Measurements from ENCODE around the gene THSD7B. TPM values are rescaled to one million over a fixed set of nuclear protein-coding genes. Genes with fewer than 3 reads are reported as not detected.
"Not testable (repeated sequence)": the region's sequence is repeated elsewhere in the genome, so short reads cannot be mapped to it uniquely, and the experiment has no call there.

The THSD7B gene
- total RNA-seq, 1 donor from 2014 or later = 9.8 TPM

DNA sequence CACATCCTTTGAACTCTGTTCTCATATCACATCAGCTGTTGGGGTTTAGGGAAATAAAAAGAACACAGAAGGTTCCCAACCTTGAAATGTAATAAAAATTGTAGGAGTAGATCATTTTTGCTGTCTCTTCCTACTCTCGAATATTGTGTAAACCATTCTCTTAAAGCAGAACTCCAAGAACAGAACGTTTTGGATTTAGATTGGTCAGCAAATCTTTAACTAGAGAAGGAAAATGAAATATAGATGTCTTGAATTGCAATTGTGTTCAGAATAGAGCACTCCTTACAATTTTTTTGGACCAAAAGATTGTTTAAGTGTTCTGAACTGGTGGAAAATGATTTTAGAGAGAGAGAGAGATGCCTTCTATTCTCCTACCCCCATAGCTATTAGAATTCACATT is 23.9 kb upstream of the THSD7B start:
- no peak overlapping the region for H3K27ac Mint-ChIP-seq

DNA sequence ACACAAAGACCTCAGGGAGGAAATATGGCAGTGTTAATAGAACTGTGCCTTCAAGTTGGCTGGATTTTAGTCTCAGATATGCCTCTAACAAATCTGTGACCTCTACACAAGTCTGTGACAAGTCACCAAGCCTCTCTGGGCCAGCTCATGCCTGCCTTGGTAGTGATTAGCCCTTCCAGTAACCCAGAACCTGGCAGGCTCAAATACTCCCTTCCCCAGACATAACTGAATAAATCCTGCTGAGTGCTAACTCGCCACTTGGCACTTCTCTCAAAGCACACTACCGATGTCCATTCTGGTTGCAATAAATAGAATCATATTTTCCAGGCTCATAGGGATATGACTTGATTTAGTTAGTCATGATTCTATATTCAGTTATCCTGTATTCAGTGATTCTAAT is 15.3 kb upstream of the THSD7B start:
- Mint-ChIP-seq H3K9me3 (no peaks in the 10 kb centered on the region), H3K36me3 (no peaks in the 10 kb centered on the region), H3K4me1 (ENCODE audit: unreplicated experiment) (no peaks in the 10 kb centered on the region), H3K27ac (no peak overlapping the region), H3K4me3 (no peak overlapping the region), H3K27me3 (peaks cover 36% of the 10 kb centered on the region)
- TF ChIP-seq, protein P1, sequence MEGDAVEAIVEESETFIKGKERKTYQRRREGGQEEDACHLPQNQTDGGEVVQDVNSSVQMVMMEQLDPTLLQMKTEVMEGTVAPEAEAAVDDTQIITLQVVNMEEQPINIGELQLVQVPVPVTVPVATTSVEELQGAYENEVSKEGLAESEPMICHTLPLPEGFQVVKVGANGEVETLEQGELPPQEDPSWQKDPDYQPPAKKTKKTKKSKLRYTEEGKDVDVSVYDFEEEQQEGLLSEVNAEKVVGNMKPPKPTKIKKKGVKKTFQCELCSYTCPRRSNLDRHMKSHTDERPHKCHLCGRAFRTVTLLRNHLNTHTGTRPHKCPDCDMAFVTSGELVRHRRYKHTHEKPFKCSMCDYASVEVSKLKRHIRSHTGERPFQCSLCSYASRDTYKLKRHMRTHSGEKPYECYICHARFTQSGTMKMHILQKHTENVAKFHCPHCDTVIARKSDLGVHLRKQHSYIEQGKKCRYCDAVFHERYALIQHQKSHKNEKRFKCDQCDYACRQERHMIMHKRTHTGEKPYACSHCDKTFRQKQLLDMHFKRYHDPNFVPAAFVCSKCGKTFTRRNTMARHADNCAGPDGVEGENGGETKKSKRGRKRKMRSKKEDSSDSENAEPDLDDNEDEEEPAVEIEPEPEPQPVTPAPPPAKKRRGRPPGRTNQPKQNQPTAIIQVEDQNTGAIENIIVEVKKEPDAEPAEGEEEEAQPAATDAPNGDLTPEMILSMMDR (conservative IDR thresholded peaks at IDR 0.05) = no peak
- DNase-seq (ENCODE audit: extremely low spot score, unreplicated experiment) = no peak

More for the DNA sequence above, 23.9 kb upstream of the THSD7B start:
- no peaks in the 10 kb centered on the region for H3K36me3 Mint-ChIP-seq
- TF ChIP-seq, protein P1 (conservative IDR thresholded peaks at IDR 0.05) = no peak
- no peaks in the 10 kb centered on the region for H3K9me3 Mint-ChIP-seq
- H3K4me3 Mint-ChIP-seq = no peak overlapping the region
- H3K4me1 Mint-ChIP-seq (ENCODE audit: unreplicated experiment) = no peaks in the 10 kb centered on the region
- DNase-seq (ENCODE audit: extremely low spot score, unreplicated experiment) = no peak
- peaks cover 25% of the 10 kb centered on the region for H3K27me3 Mint-ChIP-seq

DNA sequence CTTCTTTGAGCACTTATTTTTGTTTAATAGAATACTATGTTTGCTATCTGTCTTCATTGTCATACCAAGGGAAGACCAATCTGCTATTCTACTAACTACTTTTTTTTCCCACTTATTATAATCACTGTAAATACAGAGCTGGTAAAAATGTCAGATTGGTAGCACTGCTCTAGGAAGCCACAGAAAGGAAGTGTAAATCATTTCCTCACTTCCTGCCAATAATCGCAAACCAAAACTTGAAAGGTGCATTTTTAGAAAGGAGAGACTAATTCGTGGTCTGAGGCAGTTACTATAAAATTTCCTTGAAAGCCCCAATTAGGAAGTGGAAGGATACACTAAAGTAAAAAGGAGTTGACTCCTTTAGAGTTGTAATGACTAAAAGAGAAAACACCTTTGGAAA is 13.9 kb upstream of the THSD7B start:
- Mint-ChIP-seq H3K4me1 (ENCODE audit: unreplicated experiment) (no peaks in the 10 kb centered on the region), H3K9me3 (no peaks in the 10 kb centered on the region), H3K27me3 (peaks cover 41% of the 10 kb centered on the region), H3K27ac (no peak overlapping the region), H3K4me3 (no peak overlapping the region), H3K36me3 (no peaks in the 10 kb centered on the region)
- TF ChIP-seq, protein P1 (conservative IDR thresholded peaks at IDR 0.05) = no peak
- DNase-seq (ENCODE audit: extremely low spot score, unreplicated experiment) = no peak

DNA sequence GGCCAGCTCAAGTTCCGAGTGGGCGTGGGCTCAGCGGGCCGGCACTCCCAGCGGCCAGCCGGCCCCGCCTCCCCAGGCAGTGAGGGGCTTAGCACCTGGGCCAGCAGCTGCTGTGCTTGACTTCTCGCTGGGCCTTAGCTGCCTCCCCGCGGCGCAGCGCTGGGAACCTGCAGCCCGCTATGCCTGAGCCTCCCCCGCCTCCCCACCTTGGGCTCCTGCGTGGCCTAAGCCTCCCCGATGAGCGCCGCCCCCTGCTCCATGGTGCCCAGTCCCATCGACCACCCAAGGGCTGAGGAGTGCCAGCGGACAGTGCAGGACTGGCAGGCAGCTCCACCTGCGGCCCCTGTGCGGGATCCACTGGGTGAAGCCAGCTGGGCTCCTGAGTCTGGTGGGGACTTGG is 6.8 kb upstream of the THSD7B start:
- not testable (repeated sequence) for H3K27ac Mint-ChIP-seq; DNase-seq (ENCODE audit: extremely low spot score, unreplicated experiment); H3K9me3 Mint-ChIP-seq; H3K4me1 Mint-ChIP-seq (ENCODE audit: unreplicated experiment); H3K4me3 Mint-ChIP-seq; H3K36me3 Mint-ChIP-seq
- peaks cover 60% of the 10 kb centered on the region for H3K27me3 Mint-ChIP-seq

DNA sequence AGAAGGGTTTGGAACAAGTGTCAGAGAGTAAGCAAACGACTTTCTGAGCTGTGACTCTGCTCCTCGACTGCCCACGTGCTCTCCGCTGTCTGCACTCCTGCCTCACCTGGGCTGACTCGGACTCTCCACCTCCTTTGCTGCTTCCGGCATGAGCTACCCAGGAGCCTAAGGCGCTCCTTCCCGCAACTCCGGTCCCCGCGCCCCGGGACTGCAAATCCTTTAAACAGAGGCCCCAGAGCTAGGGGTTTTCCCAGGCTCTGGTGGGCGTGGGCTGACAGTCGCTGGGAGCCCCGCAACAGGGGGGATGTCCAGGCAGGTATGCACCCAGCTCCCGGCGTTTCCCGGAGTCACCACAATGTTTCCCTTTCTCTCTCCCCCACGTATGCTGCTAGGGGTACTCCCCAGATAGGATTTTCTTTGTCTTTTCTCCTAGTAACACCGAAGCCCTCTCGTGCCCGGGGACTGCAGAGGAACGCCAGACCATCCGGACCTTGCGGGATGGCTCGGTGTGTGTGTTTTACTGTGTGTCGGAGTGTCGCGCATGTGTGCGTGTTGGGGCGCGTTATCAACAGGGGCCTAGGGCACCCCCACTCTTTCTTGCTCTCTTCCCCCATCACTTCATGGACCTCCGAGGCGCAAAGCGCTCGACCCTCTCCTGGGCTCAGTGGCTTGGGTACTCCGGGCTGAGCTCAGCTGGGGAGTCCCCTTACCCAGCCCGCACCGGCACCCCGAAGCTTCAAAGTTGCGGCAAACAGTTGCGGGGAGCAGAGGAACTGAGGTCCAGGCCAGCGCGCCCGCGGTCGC is 691 bp upstream of the THSD7B start:
- Mint-ChIP-seq H3K4me1 (ENCODE audit: unreplicated experiment) (peaks cover 15% of the 10 kb centered on the region), H3K27me3 (peaks cover 91% of the 10 kb centered on the region), H3K36me3 (no peaks in the 10 kb centered on the region), H3K27ac (no peak overlapping the region), H3K4me3 (peak overlapping the region; percentile 93), H3K9me3 (no peaks in the 10 kb centered on the region)
- TF ChIP-seq, protein P1 (conservative IDR thresholded peaks at IDR 0.05) = no peak
- DNase-seq (ENCODE audit: extremely low spot score, unreplicated experiment) = no peak

DNA sequence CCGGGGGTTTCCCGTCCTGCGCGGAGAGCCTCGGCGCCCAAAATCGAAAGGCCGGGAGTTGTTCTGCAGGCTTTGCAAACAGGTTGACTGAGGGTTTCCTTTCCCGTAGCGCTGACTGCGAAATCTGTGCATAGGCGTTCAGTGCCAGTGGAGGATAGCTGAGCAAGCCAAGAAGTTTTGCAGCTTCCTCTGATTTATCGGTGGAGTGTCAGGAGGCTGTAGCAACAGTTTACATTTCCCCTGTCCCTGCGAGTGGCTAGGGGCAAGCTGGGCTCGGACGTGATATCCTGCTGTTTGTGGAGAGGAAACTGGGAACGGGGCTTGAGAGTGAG is 694 bp downstream of the THSD7B start:
- Mint-ChIP-seq H3K4me1 (ENCODE audit: unreplicated experiment) (peaks cover 15% of the 10 kb centered on the region), H3K4me3 (peak overlapping the region; percentile 91), H3K9me3 (no peaks in the 10 kb centered on the region), H3K27ac (no peak overlapping the region), H3K27me3 (peaks cover 85% of the 10 kb centered on the region), H3K36me3 (no peaks in the 10 kb centered on the region)
- TF ChIP-seq, protein P1 (conservative IDR thresholded peaks at IDR 0.05) = no peak
- no peak for DNase-seq (ENCODE audit: extremely low spot score, unreplicated experiment)

All from type B pancreatic cell (in vitro differentiated cells).